ENCODE data around the gene LHFPL5.

The LHFPL5 gene

GRCh38 chr6:35823601-35824000 is 18.4 kb downstream of the LHFPL5 start:
- TF ChIP-seq CTCF (IDR thresholded peaks at IDR 0.05), result no peak
- Histone ChIP-seq H3K27me3 (ENCODE audit: control insufficient read depth, insufficient read depth, low read length) (no peaks in the 10 kb centered on the region), H3K9ac (no peak overlapping the region), H3K79me2 (no peaks in the 10 kb centered on the region), H2AFZ (no peak overlapping the region), H3K36me3 (ENCODE audit: control insufficient read depth, insufficient read depth, low read length) (no peaks in the 10 kb centered on the region), H3K9me3 (ENCODE audit: control insufficient read depth, low read length) (no peaks in the 10 kb centered on the region), H3K4me1 (no peaks in the 10 kb centered on the region), H3K27ac (no peak overlapping the region), H3K4me2 (ENCODE audit: low read length) (no peak overlapping the region), H3K4me3 (ENCODE audit: low read depth, low read length) (no peak overlapping the region)

- no peak overlapping the region for H3K4me2 ChIP-seq (ENCODE audit: low read length)
- no peak overlapping the region for H3K27ac ChIP-seq
- no peak overlapping the region for H3K4me3 ChIP-seq (ENCODE audit: low read depth, low read length)
- H3K79me2 ChIP-seq, result no peaks in the 10 kb centered on the region
- H3K27me3 ChIP-seq (ENCODE audit: control insufficient read depth, insufficient read depth, low read length), result no peaks in the 10 kb centered on the region
- H2AFZ ChIP-seq, result no peak overlapping the region
- H3K4me1 ChIP-seq, result no peaks in the 10 kb centered on the region
- H3K36me3 ChIP-seq (ENCODE audit: control insufficient read depth, insufficient read depth, low read length), result no peaks in the 10 kb centered on the region
- H3K9me3 ChIP-seq (ENCODE audit: control insufficient read depth, low read length), result no peaks in the 10 kb centered on the region
- H3K9ac ChIP-seq, result no peak overlapping the region
- no peak for TF ChIP-seq CTCF (IDR thresholded peaks at IDR 0.05)
These were observed 19.5 kb downstream of the LHFPL5 start for GRCh38 chr6:35824552-35825192.

- Histone ChIP-seq H3K9me3 (ENCODE audit: control insufficient read depth, low read length) (no peaks in the 10 kb centered on the region), H3K36me3 (ENCODE audit: control insufficient read depth, insufficient read depth, low read length) (no peaks in the 10 kb centered on the region), H3K79me2 (no peaks in the 10 kb centered on the region), H3K4me2 (ENCODE audit: low read length) (no peak overlapping the region), H3K27ac (no peak overlapping the region), H3K9ac (no peak overlapping the region), H3K4me3 (ENCODE audit: low read depth, low read length) (no peak overlapping the region), H3K4me1 (no peaks in the 10 kb centered on the region), H3K27me3 (ENCODE audit: control insufficient read depth, insufficient read depth, low read length) (no peaks in the 10 kb centered on the region), H2AFZ (no peak overlapping the region)
- TF ChIP-seq CTCF (IDR thresholded peaks at IDR 0.05), result no peak
These were observed 24.2 kb downstream of the LHFPL5 start for GRCh38 chr6:35829306-35829705.

- no peak overlapping the region for H3K4me2 ChIP-seq (ENCODE audit: low read length)
- H3K4me3 ChIP-seq (ENCODE audit: low read depth, low read length), result no peak overlapping the region
- H3K36me3 ChIP-seq (ENCODE audit: control insufficient read depth, insufficient read depth, low read length), result no peaks in the 10 kb centered on the region
- no peak for TF ChIP-seq CTCF (IDR thresholded peaks at IDR 0.05)
- H2AFZ ChIP-seq, result no peak overlapping the region
- H3K27ac ChIP-seq, result no peak overlapping the region
- no peaks in the 10 kb centered on the region for H3K4me1 ChIP-seq
- H3K9ac ChIP-seq, result no peak overlapping the region
- no peaks in the 10 kb centered on the region for H3K27me3 ChIP-seq (ENCODE audit: control insufficient read depth, insufficient read depth, low read length)
- H3K79me2 ChIP-seq, result no peaks in the 10 kb centered on the region
- H3K9me3 ChIP-seq (ENCODE audit: control insufficient read depth, low read length), result no peaks in the 10 kb centered on the region
These were observed 26.3 kb downstream of the LHFPL5 start for GRCh38 chr6:35831257-35832007.
